GM12872 (cell line): ENCODE data around the gene BASP1.

Experiments used
- TF ChIP-seq, protein P1 (sequence below): IDR thresholded peaks from 3 replicates; pipeline ENCODE4 v1.5.1; 2011; ENCODE audit warnings: low read depth, mild to moderate bottlenecking, low read length, moderate library complexity; ENCODE audit not compliant: insufficient read depth

Gene BASP1

GRCh38 chr5:17234374-17234773 is 16.9 kb downstream of the BASP1 start:
- TF ChIP-seq, protein P1, sequence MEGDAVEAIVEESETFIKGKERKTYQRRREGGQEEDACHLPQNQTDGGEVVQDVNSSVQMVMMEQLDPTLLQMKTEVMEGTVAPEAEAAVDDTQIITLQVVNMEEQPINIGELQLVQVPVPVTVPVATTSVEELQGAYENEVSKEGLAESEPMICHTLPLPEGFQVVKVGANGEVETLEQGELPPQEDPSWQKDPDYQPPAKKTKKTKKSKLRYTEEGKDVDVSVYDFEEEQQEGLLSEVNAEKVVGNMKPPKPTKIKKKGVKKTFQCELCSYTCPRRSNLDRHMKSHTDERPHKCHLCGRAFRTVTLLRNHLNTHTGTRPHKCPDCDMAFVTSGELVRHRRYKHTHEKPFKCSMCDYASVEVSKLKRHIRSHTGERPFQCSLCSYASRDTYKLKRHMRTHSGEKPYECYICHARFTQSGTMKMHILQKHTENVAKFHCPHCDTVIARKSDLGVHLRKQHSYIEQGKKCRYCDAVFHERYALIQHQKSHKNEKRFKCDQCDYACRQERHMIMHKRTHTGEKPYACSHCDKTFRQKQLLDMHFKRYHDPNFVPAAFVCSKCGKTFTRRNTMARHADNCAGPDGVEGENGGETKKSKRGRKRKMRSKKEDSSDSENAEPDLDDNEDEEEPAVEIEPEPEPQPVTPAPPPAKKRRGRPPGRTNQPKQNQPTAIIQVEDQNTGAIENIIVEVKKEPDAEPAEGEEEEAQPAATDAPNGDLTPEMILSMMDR = no peak

DNA sequence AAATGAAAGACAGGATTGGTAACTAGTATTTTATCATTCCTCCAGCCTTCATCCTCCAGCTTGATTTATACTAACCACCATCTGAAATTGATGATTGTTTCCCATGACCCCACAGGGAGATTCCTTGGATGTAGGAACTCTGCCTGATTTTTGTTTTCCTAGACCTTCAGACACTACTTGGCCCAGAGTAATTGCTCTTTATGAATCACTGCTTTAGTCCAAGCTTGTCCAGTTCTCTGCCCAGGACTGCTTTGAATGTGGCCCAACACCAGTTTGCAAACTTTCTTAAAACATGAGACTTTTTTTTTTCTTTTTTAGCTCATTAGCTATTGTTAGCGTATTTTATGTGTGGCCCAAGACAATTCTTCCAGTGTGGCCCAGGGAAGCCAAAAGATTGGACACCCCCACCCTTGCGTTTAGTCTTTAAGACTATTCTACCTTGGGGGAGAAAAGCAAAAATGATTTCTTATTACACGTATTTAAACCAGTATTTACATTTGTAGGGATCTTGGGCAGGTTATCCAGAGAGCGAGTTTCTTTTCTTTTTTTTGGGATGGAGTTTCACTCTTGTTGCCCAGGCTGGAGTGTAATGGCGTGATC is 18.4 kb downstream of the BASP1 start:
- TF ChIP-seq, protein P1 = no peak

DNA sequence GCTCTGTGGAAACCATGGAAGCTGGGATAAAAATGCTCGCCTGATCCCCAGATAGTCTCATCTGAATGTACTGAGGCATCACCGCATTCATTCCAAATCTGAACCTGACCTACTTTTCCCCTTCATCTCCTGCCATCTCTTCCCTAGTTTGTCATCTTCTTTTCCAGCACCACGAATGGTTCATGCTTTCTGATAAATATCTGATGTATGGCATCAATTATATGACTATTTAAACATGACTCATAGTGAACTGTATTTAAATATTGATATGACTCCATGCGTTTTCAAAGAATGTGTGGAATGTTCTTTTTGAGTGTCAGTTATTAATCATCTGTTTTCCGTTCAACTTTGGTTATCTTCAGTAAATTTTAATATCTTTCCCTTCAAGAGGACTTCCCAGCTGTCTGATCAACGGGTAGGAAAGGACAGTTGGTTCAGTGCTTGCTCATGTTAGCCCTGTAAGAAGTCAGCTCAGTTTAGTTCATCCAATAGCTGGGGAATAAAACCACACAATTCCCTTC is 21.1 kb downstream of the BASP1 start:
- TF ChIP-seq, protein P1 = no peak

GRCh38 chr5:17239953-17240352 is 22.5 kb downstream of the BASP1 start:
- TF ChIP-seq, protein P1 = no peak

- TF ChIP-seq, protein P1 = no peak
Observed at GRCh38 chr5:17240487-17240886, 23.1 kb downstream of the BASP1 start.

DNA sequence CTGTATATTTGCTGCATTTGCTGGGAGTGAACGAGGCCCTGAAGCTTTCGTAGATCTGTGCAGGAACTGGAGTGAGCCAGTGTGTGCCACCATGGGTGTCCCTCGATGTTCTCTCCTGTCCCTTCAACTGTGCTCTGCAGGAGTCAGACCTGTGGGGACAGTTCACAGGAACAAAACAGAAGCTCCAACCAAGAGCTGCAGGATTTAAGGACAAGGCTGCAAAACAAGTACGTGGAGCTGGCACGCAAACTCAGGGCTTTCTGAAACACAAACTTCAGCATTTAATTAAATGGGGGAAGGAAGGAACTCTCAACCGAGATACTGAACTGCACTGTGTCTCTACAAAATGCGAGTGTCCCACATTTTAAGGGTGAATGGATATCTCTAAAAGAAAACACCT is 24.2 kb downstream of the BASP1 start:
- TF ChIP-seq, protein P1 = no peak

DNA sequence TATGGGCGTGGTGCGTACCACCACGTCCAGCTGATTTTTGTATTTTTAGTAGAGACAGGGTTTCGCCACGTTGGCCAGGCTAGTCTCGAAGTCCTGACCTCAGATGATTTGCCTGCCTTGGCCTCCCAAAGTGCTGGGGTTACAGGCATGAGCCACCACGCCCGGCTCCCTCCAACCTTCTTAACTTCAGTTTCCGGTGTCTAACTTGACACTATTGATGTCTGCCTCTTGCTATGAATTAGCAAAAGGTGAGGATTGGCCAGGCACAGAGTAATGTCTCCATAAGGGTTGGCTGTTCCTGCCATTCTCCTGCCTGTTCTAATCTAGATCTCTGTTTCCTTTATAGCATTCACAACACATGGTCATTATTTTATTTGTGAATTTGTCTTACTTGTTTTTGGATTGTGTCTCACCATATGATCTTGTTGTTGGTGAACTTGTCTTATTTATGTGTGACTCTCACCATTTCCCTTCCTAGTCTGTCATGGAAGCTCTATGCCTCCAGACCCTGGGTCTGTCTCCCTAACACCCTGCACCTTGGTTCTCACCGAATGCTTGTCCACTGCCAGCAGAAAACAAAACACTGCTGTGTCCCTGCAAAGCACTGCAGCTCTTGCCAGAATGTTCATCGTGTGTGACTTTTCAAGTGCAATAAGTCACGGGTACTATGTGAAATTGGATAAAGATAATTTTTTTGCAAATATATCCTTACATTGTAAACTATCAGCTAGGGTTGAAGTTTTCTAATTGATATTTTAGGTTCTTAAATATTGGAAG is 26.0 kb downstream of the BASP1 start:
- TF ChIP-seq, protein P1 = no peak
